Fibroblast of skin of right biceps (primary cell): ENCODE measurements around the gene RSPH1.

Experiments used
- DNase-seq: peaks from one replicate; pipeline ENCODE4 v3.0.0-alpha.2; 2013

The RSPH1 gene

GRCh38 chr21:42461881-42462877 is 33.8 kb downstream of the RSPH1 start:
- DNase-seq = no peak

- DNase-seq = no peak
These were observed 34.9 kb downstream of the RSPH1 start for GRCh38 chr21:42461185-42461520.

- DNase-seq = no peak
These were observed 35.4 kb downstream of the RSPH1 start for GRCh38 chr21:42460391-42461184.

DNA sequence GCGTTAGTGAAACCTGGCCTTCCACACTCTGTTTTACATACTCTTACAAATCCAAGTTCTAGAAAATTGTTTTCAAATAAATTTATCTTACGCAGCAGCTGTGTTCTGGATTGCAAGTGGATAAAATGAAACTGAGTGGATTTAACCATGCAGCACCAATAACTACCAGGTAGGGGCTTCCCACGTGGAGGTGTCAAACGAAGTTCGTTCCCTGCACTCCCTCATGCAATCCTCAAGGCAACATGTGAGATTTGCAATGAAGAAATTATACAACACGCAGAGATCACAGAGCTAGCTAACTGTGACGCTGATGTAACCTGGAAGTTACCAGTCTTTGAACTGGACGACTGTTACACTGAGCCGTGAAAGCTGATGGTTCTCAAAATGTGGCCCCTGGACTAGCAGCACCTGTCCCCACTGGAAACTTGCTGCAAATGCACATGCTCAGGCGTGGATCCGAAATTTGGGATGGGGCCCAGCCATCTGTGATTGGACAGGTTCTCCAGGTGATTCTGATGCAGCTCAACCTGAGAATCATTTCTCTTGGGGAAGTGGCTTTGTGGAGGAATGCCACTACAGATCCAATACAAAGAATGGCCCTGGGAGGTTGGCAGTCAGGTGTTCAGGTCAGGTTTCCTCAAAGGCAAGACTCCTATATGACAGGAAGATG is 36.3 kb downstream of the RSPH1 start:
- DNase-seq = no peak

DNA sequence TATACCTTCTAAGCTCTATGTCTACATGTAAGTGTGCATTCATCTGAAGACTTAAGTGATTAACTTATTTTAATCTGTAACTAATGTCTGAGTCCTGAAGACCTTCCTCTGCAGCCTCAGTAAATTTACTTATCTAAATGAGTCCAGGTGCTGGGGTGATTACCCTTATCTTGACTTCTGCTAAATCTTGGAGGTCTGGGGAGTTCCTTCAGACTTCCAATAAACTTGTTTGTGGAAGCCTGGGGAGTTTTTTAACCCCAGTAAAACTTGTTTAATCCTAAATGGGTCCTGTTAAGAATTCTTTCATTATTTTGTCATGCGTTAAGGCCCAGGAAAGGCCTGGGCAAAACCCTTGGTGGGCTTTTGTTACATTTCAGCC is 37.0 kb downstream of the RSPH1 start:
- DNase-seq = no peak

- no peak for DNase-seq
These were observed 39.6 kb downstream of the RSPH1 start for GRCh38 chr21:42456457-42456856.

DNA sequence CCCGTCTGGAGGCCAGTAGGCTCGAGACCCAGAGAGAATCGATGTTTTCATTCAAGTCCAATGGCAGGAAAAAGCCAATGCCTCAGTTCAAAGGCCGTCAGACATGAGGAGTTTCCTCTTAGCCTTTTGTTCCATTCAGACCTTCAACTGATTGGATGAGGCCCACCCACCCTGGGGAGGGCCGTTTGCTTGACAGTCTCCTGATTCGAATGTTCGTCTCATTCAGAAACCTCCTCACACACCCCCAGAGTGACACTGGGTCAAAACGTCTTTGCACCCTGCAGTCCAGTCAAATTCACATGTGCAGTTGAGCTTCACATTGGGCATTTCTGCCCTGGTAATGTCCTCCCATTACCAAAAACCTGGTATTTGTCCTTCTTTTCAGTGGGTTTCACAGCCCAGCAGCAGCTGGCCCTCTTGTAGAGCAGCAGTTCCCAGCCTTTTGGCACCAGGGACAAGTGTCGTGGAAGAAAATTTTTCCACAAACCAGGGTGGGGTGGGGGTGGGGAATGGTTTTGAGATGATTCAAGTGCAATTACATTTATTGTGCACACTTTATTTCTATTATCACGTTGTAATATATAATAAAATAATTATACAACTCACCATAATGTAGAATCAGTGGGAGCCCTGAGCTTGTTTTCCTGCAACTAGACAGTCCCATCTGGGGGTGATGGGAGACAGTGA is 40.1 kb downstream of the RSPH1 start:
- DNase-seq = no peak

DNA sequence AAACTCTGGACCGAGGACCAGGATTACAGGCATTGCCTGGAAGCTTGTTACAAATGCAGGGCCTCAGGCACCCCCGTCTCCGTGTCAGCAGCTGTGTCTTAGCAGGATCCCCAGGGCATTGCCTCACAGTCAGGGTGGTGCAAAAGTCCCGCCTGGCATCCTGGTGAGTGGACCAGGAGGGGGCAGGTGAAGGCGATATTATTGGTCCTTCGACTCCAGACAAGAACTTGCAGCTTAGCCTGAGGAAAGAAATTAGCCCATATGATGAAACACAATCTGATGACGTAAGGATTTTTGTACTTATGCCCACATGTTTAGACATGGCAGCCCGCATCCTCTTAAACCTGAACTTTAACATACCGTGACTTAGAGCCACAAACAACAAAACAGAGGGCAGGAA is 40.8 kb downstream of the RSPH1 start:
- DNase-seq = no peak

DNA sequence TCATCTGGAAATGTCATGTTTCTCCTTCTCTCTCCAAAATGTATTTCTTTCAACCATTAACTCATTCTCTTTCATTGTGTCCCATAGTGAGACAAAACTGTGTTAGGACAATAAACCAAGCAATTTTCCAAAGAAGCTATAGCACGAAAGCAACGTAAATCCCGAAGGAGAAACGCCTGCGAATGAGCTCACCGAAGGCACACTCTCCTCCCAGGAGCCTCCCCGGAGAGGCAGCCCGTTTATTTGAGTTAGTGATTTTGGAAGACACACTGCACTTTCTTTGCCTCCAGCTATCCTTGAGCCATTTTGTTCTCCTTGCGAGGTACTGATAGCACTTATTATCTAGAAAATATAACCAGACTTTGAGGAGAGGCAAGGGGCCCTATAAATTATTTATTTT is 41.2 kb downstream of the RSPH1 start:
- DNase-seq = no peak

DNA sequence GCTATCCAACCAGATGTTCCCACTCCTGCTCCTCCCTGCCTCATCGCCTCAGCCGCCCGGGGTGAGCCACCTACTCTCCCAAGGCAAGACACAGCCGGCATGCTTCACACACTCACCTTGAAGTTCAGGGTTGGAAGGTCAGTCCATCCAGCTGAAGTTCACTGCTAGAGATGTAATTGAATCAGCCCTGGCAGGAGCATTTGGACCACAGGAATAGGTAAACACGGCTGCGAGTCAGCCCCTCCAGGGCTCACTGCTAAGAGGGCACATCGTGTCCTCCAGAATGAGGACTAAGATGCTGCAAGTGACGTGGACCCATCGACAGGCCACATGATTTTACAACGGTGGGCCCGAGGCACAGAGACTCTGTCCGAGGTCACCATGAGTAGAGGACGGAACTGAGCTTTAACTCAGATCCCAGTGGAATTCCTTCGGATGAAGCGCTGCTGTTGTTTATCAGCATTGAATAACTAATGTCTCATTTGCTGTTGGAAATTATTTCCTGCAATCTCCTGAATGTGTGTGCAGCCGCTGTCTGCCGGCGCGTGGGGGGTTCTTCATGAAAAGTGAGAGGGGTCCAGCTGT is 41.9 kb downstream of the RSPH1 start:
- DNase-seq = no peak

- DNase-seq = no peak
These were observed 42.6 kb downstream of the RSPH1 start for GRCh38 chr21:42453224-42453985.

DNA sequence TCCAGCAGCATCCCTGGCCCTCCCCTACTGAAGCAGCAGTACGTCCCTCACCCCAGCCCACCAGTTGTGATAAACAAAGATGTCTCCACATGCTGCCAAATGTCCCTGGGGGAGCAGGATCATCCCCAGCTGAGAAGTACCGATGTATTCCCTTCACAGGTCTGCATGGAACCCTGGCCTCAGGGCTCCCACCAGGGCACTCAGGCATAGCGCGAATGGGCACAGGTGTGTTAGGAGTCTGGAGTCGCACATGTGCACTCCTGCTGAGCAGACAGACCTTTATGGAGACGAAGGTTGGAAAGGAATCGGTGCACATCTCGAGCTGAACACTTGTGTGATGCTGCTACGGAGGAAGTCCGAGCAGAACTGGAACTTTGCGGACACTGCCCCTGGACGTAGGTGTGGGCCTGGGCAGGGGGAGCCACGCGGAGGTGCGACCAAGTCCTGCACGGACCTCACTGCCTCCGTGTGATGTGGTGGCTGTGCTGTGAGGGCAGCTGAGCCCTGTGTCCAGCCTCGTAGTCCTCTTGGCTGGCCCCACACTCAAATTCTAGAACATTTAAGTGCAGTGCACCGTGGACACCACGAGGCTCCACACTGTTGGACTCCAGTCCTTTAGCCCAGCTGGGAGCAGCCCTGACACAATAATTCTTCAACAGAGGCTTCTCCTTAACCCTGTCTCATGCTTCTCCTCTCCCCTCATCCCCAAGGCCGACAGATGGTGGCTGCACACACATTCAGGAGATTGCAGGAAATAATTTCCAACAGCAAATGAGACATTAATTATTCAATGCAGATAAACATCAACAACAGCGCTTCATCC is 43.4 kb downstream of the RSPH1 start:
- no peak for DNase-seq

DNA sequence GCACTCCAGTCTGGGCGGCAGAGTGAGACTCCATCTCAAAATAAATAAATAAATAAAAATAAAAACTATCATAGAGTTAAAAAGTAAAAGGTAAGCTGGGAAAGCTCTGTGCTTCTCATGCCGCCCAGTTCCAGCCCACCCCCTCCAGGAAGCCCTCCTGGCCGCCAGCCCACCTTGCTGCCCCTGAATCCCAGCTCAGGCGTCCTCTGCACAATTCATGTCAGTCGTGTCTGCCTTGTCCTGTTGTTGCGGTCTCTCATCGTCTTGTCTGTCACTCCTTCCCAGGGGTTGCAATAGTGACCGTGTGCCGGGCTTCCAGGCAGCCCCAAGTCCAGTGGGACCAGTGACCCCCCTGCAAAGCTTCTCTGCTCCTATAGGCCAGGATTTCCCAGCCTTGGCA is 44.1 kb downstream of the RSPH1 start:
- no peak for DNase-seq

DNA sequence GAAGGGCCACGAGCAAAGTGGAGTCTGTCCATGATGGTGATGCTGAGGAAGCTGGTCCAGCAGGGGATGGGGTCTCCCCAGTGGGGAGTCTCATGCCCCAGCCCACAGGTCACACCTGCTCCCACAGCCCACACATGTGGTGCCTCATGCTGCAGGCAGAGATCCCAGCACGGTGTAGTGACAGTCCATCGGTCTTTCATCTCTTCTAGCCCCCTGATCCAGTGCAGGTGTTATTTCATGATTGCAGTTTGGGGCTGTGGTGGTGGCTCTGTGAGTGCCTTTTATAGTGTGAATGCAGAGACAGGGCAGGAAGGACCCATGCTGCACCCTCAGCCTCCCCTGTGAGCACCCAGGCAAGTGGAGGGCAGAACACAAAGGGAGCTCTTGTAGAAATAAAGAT is 47.3 kb downstream of the RSPH1 start:
- no peak for DNase-seq

DNA sequence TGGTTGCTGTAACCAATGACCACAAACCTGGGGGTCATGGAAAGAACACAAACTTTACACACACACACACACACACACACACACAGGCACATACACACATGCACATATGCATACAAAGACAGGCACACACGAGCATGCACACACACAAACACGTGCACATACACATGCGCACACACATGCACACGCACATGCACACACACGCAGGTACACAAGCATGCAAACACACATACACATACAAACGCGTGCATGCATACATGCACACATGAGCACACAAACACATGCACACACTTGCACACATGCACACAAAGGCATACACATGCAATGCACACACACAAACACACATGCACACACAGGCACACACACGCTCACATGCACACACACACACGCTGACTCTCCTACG is 48.3 kb downstream of the RSPH1 start:
- DNase-seq = no peak

DNA sequence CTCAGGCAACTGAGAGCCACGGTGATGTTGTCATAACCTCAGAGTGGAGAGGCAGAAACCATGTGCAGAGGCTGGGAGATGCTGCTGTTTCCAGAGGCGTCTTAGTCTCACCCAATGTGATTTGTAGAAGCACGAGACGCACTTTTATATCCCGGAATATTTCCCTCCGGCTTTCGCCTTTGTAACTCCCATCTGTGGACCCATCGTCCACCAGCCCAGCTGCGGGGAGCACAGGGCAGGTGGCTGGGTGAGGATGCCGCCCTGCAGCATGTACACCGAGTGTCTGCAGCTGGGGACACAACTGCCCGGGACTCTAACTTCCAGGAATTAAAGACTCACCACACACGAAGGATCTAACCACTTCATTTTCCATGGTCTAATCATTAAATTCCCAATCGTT is 48.8 kb downstream of the RSPH1 start:
- DNase-seq = no peak

DNA sequence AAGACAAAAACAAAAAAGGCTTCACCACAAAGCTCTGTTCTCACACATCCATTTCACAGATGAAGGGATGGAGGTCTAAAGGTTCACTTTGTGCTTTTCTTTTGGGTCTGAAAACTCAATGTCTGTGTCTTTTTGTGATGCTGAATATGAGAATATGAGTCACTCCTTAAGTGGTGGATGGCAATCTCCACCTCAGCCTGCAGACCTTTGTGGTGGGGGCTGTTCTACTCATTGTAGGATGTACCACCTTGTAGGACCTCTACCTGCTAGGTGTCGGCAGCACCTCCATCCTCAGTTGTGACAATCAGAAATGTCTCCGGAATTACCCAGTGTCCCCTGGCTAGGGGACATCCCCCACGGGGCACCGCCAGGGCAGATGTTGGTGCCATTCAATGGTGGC is 49.5 kb downstream of the RSPH1 start:
- no peak for DNase-seq

DNA sequence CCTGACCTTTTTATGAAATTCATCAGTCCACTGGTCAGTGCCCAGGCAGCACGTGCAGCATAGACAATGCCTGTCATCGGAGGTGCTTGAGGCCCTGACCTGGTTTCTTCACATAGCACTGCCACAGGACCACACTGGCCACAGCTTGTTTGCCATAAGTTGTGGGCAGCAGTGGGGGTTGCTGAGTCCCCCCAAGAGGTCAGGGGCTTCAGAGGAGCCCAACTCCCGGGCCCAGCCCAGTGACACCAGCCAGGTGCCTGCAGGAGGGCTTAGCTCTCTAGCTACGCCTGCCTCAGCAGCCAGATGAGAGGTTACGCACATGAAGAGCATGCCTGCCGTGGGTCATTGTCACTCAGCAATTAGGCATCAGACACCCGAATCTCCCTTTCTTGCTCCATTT is 50.7 kb downstream of the RSPH1 start:
- no peak for DNase-seq

GRCh38 chr21:42444745-42445059 is 51.3 kb downstream of the RSPH1 start:
- DNase-seq = no peak

DNA sequence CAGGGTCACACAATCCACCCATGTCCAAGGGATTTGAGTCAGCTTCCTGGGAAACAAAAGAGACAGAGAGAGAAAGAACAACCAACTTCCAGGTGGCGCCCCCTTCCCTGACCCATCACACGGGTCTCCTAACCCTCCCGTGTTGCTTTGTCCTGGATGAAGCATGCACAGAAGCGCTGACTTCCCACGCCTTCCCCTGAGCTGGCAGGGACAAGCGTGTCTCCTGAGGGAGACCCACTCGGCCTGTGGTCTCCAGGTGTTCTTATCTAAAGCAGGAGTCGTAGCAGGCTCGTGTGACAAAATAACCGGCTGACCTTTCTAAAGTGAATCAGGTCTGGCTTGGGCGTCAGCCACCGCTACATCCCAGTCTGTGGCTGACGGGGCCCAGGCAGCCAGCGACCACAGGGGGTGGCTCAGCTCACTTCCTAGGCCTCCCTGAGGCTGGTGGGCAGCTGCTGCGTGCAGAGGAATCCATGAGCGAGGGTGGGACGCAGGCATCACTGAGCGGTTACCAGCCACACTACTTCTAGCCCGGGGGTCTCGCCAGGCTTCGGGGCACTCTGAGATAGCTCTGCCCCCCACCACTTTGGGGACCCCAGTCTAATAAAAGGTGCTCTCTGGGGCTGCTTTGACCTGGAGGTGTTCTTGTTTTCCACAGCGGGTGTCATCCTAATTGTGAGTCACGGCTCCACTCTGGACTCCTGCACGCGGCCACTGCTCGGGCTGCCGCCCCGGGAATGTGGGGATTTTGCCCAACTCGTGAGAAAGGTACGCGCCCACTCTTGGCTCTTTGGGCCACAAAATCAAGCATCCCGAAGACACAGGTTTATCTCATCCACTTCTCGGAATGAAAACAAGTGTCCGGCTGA is 51.9 kb downstream of the RSPH1 start:
- no peak for DNase-seq
